ENCODE results near the gene UBXN11.

UBXN11 gene

GRCh38 chr1:26268290-26269197 is 37.9 kb downstream of the UBXN11 start:
- no peak for DNase-seq

- DNase-seq: no peak
Measured at GRCh38 chr1:26265405-26265804, 41.0 kb downstream of the UBXN11 start.

DNA sequence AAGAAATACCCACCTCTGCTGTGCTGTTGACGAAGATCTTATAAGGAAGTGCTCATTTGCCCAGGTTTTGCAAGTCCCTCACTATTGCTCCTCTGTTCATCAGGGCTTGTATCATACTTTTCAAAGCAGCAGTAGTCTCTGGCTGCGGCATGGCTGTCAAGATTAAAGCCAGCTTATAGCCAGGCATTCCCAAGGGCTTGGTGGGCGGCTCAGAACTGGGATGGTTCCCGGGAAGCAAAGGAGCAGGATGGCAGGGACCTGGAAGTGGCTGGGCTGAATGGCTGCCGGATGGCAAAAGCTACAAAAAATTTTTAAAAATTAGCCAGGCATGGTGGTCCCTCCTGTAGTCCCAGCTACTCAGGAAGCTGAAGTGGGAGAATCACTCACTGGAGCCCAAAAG is 43.2 kb downstream of the UBXN11 start:
- DNase-seq: no peak

- DNase-seq: no peak
Measured at GRCh38 chr1:26259578-26259977, 46.9 kb downstream of the UBXN11 start.

- DNase-seq: no peak
Measured at GRCh38 chr1:26259005-26259404, 47.4 kb downstream of the UBXN11 start.

GRCh38 chr1:26257222-26257621 is 49.2 kb downstream of the UBXN11 start:
- no peak for DNase-seq

DNA sequence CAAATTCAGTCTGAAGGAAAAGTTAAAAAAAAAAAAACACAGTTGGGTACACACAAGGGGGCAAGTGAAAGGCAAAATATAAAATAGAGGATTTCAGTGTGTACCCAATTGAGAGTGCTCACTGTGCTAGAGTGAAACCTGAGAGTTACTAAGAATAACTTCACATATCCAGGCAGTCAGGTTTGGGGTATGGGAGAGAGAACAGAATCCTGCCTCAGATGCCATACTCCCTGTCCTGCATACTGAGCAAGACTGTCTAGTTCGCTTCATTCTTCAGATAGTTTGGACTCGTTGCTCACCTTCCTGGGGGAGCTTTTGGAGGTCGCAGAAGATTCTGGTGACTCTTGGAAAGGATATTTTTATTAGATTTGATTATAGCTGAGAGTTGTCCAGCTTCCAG is 52.0 kb downstream of the UBXN11 start:
- no peak for DNase-seq

GRCh38 chr1:26252718-26253117 is 53.7 kb downstream of the UBXN11 start:
- no peak for DNase-seq

GRCh38 chr1:26239936-26240335 is 66.5 kb downstream of the UBXN11 start:
- no peak for DNase-seq

- DNase-seq: peak in 1 of 2 experiments; percentile 19
Measured at GRCh38 chr1:26237230-26237966, 69.0 kb downstream of the UBXN11 start.

- DNase-seq: peak; percentile 23 to 36
Measured at GRCh38 chr1:26234644-26235370, 71.6 kb downstream of the UBXN11 start.

- DNase-seq: peak; percentile 98 to 99
Measured at GRCh38 chr1:26233903-26234643, 72.4 kb downstream of the UBXN11 start, which contains the start of gene CEP85. Gene CEP85 (plus strand): TSS chr1:26234200. CDS start chr1:26239784, 5,584 bp downstream.

Measured in NCI-H446 (cell line).